ENCODE results near the gene FOLR2.
A peak's percentile ranks its signal among the peaks of the same experiment; 100 is the strongest.

Gene FOLR2

GRCh38 chr11:72239849-72240460 lies 23.4 kb downstream of the FOLR2 start:
- peak; percentile 24 for DNase-seq (ENCODE audit: low read depth)
- TF ChIP-seq, protein P1, sequence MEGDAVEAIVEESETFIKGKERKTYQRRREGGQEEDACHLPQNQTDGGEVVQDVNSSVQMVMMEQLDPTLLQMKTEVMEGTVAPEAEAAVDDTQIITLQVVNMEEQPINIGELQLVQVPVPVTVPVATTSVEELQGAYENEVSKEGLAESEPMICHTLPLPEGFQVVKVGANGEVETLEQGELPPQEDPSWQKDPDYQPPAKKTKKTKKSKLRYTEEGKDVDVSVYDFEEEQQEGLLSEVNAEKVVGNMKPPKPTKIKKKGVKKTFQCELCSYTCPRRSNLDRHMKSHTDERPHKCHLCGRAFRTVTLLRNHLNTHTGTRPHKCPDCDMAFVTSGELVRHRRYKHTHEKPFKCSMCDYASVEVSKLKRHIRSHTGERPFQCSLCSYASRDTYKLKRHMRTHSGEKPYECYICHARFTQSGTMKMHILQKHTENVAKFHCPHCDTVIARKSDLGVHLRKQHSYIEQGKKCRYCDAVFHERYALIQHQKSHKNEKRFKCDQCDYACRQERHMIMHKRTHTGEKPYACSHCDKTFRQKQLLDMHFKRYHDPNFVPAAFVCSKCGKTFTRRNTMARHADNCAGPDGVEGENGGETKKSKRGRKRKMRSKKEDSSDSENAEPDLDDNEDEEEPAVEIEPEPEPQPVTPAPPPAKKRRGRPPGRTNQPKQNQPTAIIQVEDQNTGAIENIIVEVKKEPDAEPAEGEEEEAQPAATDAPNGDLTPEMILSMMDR (IDR thresholded peaks at IDR 0.05; ENCODE audit: low read length, missing control alignments) = no peak
- peak overlapping the region; percentile 17 for H3K4me3 ChIP-seq (replicated peaks; ENCODE audit: low read depth, low read length)

DNA sequence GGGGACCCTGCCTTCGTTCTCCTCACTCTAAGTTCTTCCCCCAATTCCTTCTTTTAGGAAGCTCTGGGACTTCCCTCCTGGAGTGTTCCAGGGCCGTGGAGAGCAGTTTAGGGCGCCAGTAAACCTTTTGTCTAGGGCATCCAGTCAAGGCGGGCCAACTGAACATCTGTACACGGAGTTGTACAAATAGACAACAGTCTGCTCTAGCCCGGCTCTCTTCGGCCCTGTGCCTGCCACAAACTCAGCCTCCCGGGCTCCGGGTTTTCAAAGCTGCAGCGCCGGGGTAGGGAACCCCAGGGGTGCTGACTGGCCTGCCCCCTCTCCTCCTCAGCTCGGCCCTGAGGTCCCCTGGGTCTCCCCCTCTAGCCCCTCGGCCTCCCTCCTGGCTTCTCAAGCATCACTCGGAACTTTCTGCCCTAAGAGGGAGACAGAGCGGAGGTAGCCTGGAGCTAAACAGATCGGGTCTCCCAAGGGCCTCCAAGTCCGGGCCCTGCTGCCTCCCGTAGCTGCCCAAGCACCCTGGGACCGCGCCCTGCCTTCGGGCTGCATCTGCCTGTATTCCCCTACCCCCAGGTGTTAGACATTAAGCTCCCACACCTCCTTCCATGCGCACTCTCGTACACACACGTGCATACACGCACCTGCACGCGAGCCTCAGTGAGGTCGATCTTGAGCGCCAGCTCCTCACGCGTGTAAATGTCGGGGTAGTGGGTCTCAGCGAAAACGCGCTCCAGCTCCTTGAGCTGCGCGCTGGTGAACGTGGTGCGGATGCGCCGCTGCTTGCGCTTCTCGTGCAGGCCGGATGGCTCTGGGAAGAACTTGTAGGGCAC lies 24.1 kb downstream of the FOLR2 start:
- no peak overlapping the region for H3K4me3 ChIP-seq (replicated peaks; ENCODE audit: low read depth, low read length)
- TF ChIP-seq, protein P1 (IDR thresholded peaks at IDR 0.05; ENCODE audit: low read length, missing control alignments) = no peak
- DNase-seq (ENCODE audit: low read depth) = no peak

- DNase-seq (ENCODE audit: low read depth) = no peak
- TF ChIP-seq, protein P1 (IDR thresholded peaks at IDR 0.05; ENCODE audit: low read length, missing control alignments) = no peak
- H3K4me3 ChIP-seq (replicated peaks; ENCODE audit: low read depth, low read length) = no peak overlapping the region
Observed at GRCh38 chr11:72241291-72241781, 24.7 kb downstream of the FOLR2 start.

DNA sequence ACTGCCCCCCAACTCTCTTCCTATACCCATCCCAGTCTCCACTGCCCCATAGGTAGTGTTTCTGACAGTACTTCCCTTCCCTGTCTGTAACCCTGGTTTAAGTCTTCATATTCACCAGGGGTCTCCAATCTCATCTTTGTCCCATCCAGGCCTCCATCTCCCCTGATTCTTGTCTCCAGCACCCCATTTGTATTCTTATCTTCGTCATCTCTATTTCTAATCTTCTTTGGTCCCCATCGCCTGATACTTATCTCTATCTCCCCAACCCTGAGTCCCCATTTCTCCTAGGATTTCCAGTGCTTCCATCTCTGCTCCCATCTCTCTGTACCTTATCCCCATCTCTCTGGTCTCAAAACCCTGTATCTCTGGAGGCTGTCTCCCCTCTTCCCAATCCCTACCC lies 25.5 kb downstream of the FOLR2 start:
- no peak overlapping the region for H3K4me3 ChIP-seq (replicated peaks; ENCODE audit: low read depth, low read length)
- TF ChIP-seq, protein P1 (IDR thresholded peaks at IDR 0.05; ENCODE audit: low read length, missing control alignments) = no peak
- no peak for DNase-seq (ENCODE audit: low read depth)

GRCh38 chr11:72243173-72244059 lies 26.8 kb downstream of the FOLR2 start:
- TF ChIP-seq, protein P1 (IDR thresholded peaks at IDR 0.05; ENCODE audit: low read length, missing control alignments) = no peak

GRCh38 chr11:72244060-72244360 lies 27.4 kb downstream of the FOLR2 start, which contains the start of gene PHOX2A:
TSS of gene PHOX2A (minus strand) at chr11:72244176. CDS start at chr11:72244004, 172 bp downstream.
- TF ChIP-seq, protein P1 (IDR thresholded peaks at IDR 0.05; ENCODE audit: low read length, missing control alignments) = no peak
- no peak within 1 kb of the TSS for H3K4me3 ChIP-seq (replicated peaks; ENCODE audit: low read depth, low read length)
- no peak for DNase-seq (ENCODE audit: low read depth)

More at GRCh38 chr11:72243173-72244059, 26.8 kb downstream of the FOLR2 start:
- H3K4me3 ChIP-seq (replicated peaks; ENCODE audit: low read depth, low read length) = no peak overlapping the region
- no peak for DNase-seq (ENCODE audit: low read depth)
